GM12874 (cell line): ENCODE data around the gene ANGPT4.

Experiments
- CTCF ChIP-seq: IDR thresholded peaks from 2 replicates; pipeline ENCODE4 v1.5.1; 2011; ENCODE audit warnings: low read depth, mild to moderate bottlenecking, control low read depth, low read length, moderate library complexity; ENCODE audit not compliant: insufficient read depth

ANGPT4 gene

DNA sequence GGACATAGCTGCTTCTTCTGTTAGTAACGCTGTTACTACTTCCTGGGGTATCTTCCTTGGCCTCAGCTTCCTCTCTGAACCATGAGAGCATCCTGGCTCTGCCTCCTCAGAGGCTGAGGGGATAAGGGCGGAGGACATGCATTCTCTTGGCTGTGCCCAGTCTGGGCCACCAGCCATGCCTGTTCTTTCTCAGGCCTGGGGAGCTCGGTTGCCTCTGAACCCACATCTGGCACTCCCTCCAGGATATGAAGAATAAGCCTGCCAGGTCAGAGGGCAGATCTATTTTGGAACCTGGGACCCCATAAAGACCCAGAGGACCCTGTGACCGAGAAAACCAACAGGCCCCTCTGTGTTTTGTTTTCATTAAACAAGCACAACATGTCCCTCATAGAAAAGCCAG, 6.6 kb upstream of the ANGPT4 start:
- TF ChIP-seq CTCF = no peak

GRCh38 chr20:921068-921467, 4.9 kb upstream of the ANGPT4 start:
- TF ChIP-seq CTCF = no peak

DNA sequence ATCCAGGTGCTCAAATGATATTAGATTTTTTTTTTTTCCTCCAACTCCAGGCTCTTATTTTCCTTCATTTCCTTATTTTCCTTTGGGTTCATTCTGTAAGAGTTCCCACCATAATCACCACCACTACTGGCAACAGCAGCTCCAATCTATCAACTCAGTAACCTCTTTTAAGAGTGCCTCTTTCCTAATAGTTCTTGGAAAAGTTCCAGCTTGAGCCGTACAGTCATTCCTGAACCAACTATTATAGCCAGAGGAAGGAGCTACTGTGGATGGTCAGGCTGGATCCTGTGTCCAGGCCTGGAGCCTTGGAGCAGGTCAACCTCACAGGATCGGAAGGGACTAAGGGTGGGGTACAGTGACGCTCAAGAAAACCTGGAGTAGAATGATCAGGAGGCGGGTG, 4.2 kb upstream of the ANGPT4 start:
- TF ChIP-seq CTCF = no peak

DNA sequence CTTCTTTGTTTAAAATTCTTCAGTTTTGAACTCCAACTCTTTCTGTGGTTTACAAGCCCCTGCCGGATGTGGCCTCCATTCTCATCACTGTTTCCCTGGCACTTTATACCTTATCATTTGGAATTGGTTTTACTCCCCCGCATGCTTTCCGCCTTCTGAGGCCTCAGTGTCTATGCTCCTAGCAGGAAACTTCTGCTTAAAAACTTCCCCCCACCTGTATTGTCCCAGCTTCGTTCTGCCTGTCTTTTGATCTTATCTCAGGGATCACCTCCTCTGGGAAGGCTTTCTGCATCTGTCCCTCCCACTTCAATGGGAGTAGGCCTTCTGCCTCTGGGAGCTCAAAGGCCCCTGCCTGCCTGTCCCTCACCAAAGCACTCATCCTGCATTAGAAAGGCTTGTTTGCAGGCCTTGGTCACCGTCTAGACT, 3.4 kb upstream of the ANGPT4 start:
- TF ChIP-seq CTCF = no peak

- TF ChIP-seq CTCF = no peak
Measured at GRCh38 chr20:917416-917815, 1.3 kb upstream of the ANGPT4 start.

GRCh38 chr20:916825-917224, 691 bp upstream of the ANGPT4 start:
- no peak for TF ChIP-seq CTCF

DNA sequence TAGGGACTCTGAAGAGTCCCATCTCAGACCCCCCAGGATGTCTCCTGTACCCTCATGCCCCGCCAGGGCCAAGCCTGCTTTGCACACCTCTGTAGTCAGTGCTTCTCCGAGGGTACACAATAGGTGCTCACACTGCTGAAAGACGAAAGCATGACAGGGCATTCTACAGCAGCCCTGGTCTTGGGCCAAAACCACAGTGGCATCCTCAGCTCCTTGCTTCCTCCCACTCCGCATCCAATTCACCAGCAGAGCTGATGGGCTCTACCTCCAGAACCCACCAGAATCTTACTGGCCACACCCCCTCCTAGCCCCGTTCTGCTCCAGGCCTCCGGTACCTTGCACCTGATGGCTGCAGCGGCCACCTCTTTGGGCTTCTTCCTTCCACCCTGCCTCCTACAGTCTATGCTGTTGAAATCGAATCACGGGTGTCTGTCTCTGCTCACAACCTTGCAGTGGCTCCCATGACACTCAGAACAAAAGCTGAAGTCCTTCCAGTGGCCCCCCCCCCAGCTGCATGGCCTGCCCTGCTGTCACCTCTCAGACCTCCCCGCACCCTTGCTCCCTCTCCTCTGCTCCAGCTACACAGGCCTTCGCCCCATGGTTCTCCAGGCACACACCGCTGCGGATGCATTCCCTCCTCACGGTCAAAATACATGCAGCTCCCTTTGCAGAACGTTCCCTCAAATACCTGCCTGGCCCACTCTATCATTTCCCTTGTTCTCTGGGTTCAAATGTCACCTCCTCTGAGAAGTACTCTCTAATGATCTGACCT, 1.2 kb downstream of the ANGPT4 start:
- no peak for TF ChIP-seq CTCF
